HG02763 (cell line): Measurements from ENCODE around the gene APOBEC3A.

Source experiments
- ATAC-seq: cut with Tn5 transposase; IDR thresholded peaks from one replicate; pipeline ENCODE4 v1.9.1; 2021; ENCODE audit warnings: mild to moderate bottlenecking, moderate library complexity; ENCODE audit not compliant: unreplicated experiment

APOBEC3A gene

GRCh38 chr22:38957046-38957770, at the start of gene APOBEC3A:
Gene APOBEC3A (plus strand): TSS chr22:38957609. CDS start chr22:38957692, 83 bp downstream.
- ATAC-seq = no peak

- ATAC-seq = no peak
Observed at GRCh38 chr22:38907767-38908166, 49.6 kb upstream of the APOBEC3A start.

- ATAC-seq = no peak
Observed at GRCh38 chr22:38911434-38911833, 46.0 kb upstream of the APOBEC3A start.

- no peak for ATAC-seq
Observed at GRCh38 chr22:38919631-38920190, 37.7 kb upstream of the APOBEC3A start.

- no peak for ATAC-seq
Observed at GRCh38 chr22:38921120-38921519, 36.3 kb upstream of the APOBEC3A start.

- no peak for ATAC-seq
Observed at GRCh38 chr22:38921806-38922205, 35.6 kb upstream of the APOBEC3A start.

GRCh38 chr22:38923463-38924346, 33.7 kb upstream of the APOBEC3A start:
- no peak for ATAC-seq

GRCh38 chr22:38924347-38924952, 33.0 kb upstream of the APOBEC3A start:
- ATAC-seq = no peak

GRCh38 chr22:38925571-38926041, 31.8 kb upstream of the APOBEC3A start:
- ATAC-seq = no peak

- no peak for ATAC-seq
Observed at GRCh38 chr22:38927033-38927781, 30.2 kb upstream of the APOBEC3A start.

GRCh38 chr22:38930512-38930911, 26.9 kb upstream of the APOBEC3A start:
- ATAC-seq = no peak

- no peak for ATAC-seq
Observed at GRCh38 chr22:38935023-38935422, 22.4 kb upstream of the APOBEC3A start.

- ATAC-seq = no peak
Observed at GRCh38 chr22:38935616-38936015, 21.8 kb upstream of the APOBEC3A start.

- no peak for ATAC-seq
Observed at GRCh38 chr22:38936562-38936961, 20.8 kb upstream of the APOBEC3A start.

- no peak for ATAC-seq
Observed at GRCh38 chr22:38937036-38937435, 20.4 kb upstream of the APOBEC3A start.

- no peak for ATAC-seq
Observed at GRCh38 chr22:38937541-38937940, 19.9 kb upstream of the APOBEC3A start.

GRCh38 chr22:38938221-38938620, 19.2 kb upstream of the APOBEC3A start:
- ATAC-seq = no peak

GRCh38 chr22:38938925-38939324, 18.5 kb upstream of the APOBEC3A start:
- no peak for ATAC-seq

- no peak for ATAC-seq
Observed at GRCh38 chr22:38940811-38941384, 16.5 kb upstream of the APOBEC3A start.

GRCh38 chr22:38941488-38941987, 15.9 kb upstream of the APOBEC3A start:
- ATAC-seq = peak; percentile 60
